Gastroesophageal sphincter (tissue), 3 donors: Measurements from ENCODE around the gene CLIC4.
A peak's percentile ranks its signal among the peaks of the same experiment; 100 is the strongest.

ENCODE experiments used
- CTCF ChIP-seq, 4 experiments: fragments of 200-600 bp in 2 of 4; fragments of 450-650 bp in 2 of 4; sonication (generic) in 1 of 4; IDR thresholded peaks; one replicate each; pipeline ENCODE4 v1.5.1; 2017 to 2019; ENCODE audit warnings: antibody characterized with exemption in 4 of 4, mild to moderate bottlenecking in 2 of 4, moderate library complexity in 2 of 4
- POLR2A ChIP-seq, 2 donors: fragments of 450-650 bp; IDR thresholded peaks; one replicate each; pipeline ENCODE4 v1.6.1; 2017; ENCODE audit warnings: antibody characterized with exemption in 2 of 2, mild to moderate bottlenecking in 2 of 2, moderate library complexity in 1 of 2
- POLR2AphosphoS5 ChIP-seq: sonication (generic); formaldehyde crosslinking; IDR thresholded peaks from one replicate; pipeline ENCODE4 v1.6.1; 2017; ENCODE audit warnings: antibody characterized with exemption

- peak; percentile 66 for TF ChIP-seq POLR2AphosphoS5
- peak in 2 of 4 experiments; percentile 9 to 22 for TF ChIP-seq CTCF (IDR thresholded peaks at IDR 0.05)
- no peak for TF ChIP-seq POLR2A (IDR thresholded peaks at IDR 0.05)
These were observed 40.9 kb downstream of the CLIC4 start for GRCh38 chr1:24786191-24786590.
